MM.1S (cell line): ENCODE results near the gene TBL1Y.

Source experiments
- CTCF ChIP-seq: fragments of 300-600 bp; sonication (generic); IDR thresholded peaks from 2 replicates; pipeline ENCODE4 v1.5.1; 2016; ENCODE audit warnings: antibody characterized with exemption, low read length, mixed read lengths
- EZH2phosphoT487 ChIP-seq: fragments of 300-600 bp; sonication (generic); IDR thresholded peaks from 2 replicates; pipeline ENCODE4 v1.6.1; 2018; ENCODE audit warnings: antibody characterized with exemption, low read length

GRCh38 chrY:6987811-6988210 is 77.3 kb downstream of the TBL1Y start:
- TF ChIP-seq CTCF (no peak), EZH2phosphoT487 (no peak)
